ENCODE results near the gene MACROD2.

GRCh38 chr20:16014436-16014835 is 2019.1 kb downstream of the MACROD2 start:
- TF ChIP-seq EZH2 (IDR thresholded peaks at IDR 0.05; ENCODE audit: low read depth, unreplicated experiment) = no peak
- no peak for TF ChIP-seq POLR2AphosphoS5 (IDR thresholded peaks at IDR 0.05; ENCODE audit: low read depth)
- no peak for TF ChIP-seq REST (IDR thresholded peaks at IDR 0.05; ENCODE audit: unreplicated experiment)
- TF ChIP-seq CTCF (conservative IDR thresholded peaks at IDR 0.05; ENCODE audit: low read depth in 2 of 2) = no peak
- no peak for TF ChIP-seq JUNB (IDR thresholded peaks at IDR 0.05; ENCODE audit: unreplicated experiment)
- TF ChIP-seq EZH2phosphoT487 (IDR thresholded peaks at IDR 0.05; ENCODE audit: unreplicated experiment) = no peak

Measured in GM23338 (cell line).